Activated naive CD4-positive, alpha-beta T cell treated with anti-CD3 and anti-CD28 coated beads for 36 hours (primary cell): ENCODE results near the gene PDE8A. TPM values are rescaled to one million over a fixed set of nuclear protein-coding genes. Genes with fewer than 3 reads are reported as not detected.

Experiments used
- CTCF ChIA-PET: fragments of 350-600 bp; sonication (Branson Sonifier 250); formaldehyde crosslinking; loops from one replicate; lab custom pipeline; 2021; ENCODE audit warnings: antibody characterized with exemption; lab: Charles Lee
- DNase-seq: peaks from one replicate; pipeline ENCODE4 v3.0.0-alpha.2; 2020
- H3K27ac Mint-ChIP-seq: one replicate; pipeline ENCODE4 v1.8.0; 2021; ENCODE audit warnings: mild to moderate bottlenecking, mixed read lengths
- H3K27me3 Mint-ChIP-seq: one replicate; pipeline ENCODE4 v1.8.0; 2021; ENCODE audit warnings: low read depth, mixed read lengths
- H3K36me3 Mint-ChIP-seq: one replicate; pipeline ENCODE4 v1.8.0; 2021; ENCODE audit warnings: low read depth, mixed read lengths
- H3K4me1 Mint-ChIP-seq: one replicate; pipeline ENCODE4 v1.8.0; 2021; ENCODE audit warnings: low read depth, mixed read lengths
- H3K4me3 Mint-ChIP-seq: one replicate; pipeline ENCODE4 v1.8.0; 2021; ENCODE audit warnings: mild to moderate bottlenecking, moderate library complexity, mixed read lengths
- H3K9me3 Mint-ChIP-seq: one replicate; pipeline ENCODE4 v1.8.0; 2021; ENCODE audit warnings: mixed read lengths
- intact Hi-C: fragments of 100-400 bp; cut with micrococcal nuclease; formaldehyde crosslinking; loops from one replicate; pipeline ENCODE4 v1.15.1; 2023
- total RNA-seq, 2 experiments: library from RNA; stranded (reverse); gene quantifications; one replicate each; pipeline ENCODE4 v1.2.3, GENCODE V29; 2021

Gene PDE8A
- total RNA-seq, 2 experiments from 2014 or later = 28.8 to 29.2 TPM

- no peaks in the 10 kb centered on the region for H3K27me3 Mint-ChIP-seq
- intact Hi-C loops = no loop called here
- DNase-seq = no peak
- no peak overlapping the region for H3K27ac Mint-ChIP-seq
- H3K9me3 Mint-ChIP-seq = peaks cover 30% of the 10 kb centered on the region
- H3K36me3 Mint-ChIP-seq = peaks cover 34% of the 10 kb centered on the region
- CTCF ChIA-PET = interaction anchor here (1.2 kb wide), 1 partner anchor 15 kb away, joined by 3 read pairs; no protein-coding TSS in a partner anchor
- peaks cover 51% of the 10 kb centered on the region for H3K4me1 Mint-ChIP-seq
- H3K4me3 Mint-ChIP-seq = no peak overlapping the region
Observed at GRCh38 chr15:85059734-85060133, 78.1 kb downstream of the PDE8A start.

GRCh38 chr15:85062560-85062959, 80.9 kb downstream of the PDE8A start:
- CTCF ChIA-PET = interaction anchor here (2.1 kb wide), 1 partner anchor 107 kb away, joined by 6 read pairs; no protein-coding TSS in a partner anchor
- H3K9me3 Mint-ChIP-seq = peaks cover 21% of the 10 kb centered on the region
- H3K27me3 Mint-ChIP-seq = no peaks in the 10 kb centered on the region
- H3K36me3 Mint-ChIP-seq = peaks cover 26% of the 10 kb centered on the region
- no peak overlapping the region for H3K27ac Mint-ChIP-seq
- H3K4me3 Mint-ChIP-seq = no peak overlapping the region
- intact Hi-C loops = no loop called here
- peaks cover 42% of the 10 kb centered on the region for H3K4me1 Mint-ChIP-seq
- no peak for DNase-seq

GRCh38 chr15:85063088-85063487, 81.4 kb downstream of the PDE8A start:
- Mint-ChIP-seq H3K27ac (no peak overlapping the region), H3K4me3 (no peak overlapping the region), H3K4me1 (peaks cover 37% of the 10 kb centered on the region), H3K36me3 (peaks cover 27% of the 10 kb centered on the region), H3K27me3 (no peaks in the 10 kb centered on the region), H3K9me3 (peaks cover 20% of the 10 kb centered on the region)
- CTCF ChIA-PET = interaction anchor here (1.2 to 2.1 kb wide), 2 partner anchors 12 to 108 kb away, joined by 3 to 6 read pairs; no protein-coding TSS in a partner anchor
- no peak for DNase-seq
- intact Hi-C loops = loop anchor here (1.0 kb wide), 1 partner anchor 10 kb away; no protein-coding TSS in a partner anchor

GRCh38 chr15:85063522-85064079, 81.9 kb downstream of the PDE8A start:
- DNase-seq = no peak
- H3K4me1 Mint-ChIP-seq = peaks cover 32% of the 10 kb centered on the region
- H3K9me3 Mint-ChIP-seq = peaks cover 20% of the 10 kb centered on the region
- intact Hi-C loops = loop anchor here (1.0 kb wide), 1 partner anchor 10 kb away; no protein-coding TSS in a partner anchor
- CTCF ChIA-PET = interaction anchor here (1.2 to 2.1 kb wide), 2 partner anchors 12 to 108 kb away, joined by 3 to 6 read pairs; no protein-coding TSS in a partner anchor
- H3K27me3 Mint-ChIP-seq = no peaks in the 10 kb centered on the region
- H3K36me3 Mint-ChIP-seq = peaks cover 30% of the 10 kb centered on the region
- H3K4me3 Mint-ChIP-seq = no peak overlapping the region
- H3K27ac Mint-ChIP-seq = no peak overlapping the region

GRCh38 chr15:85064710-85065109, 83.1 kb downstream of the PDE8A start:
- intact Hi-C loops = no loop called here
- H3K4me1 Mint-ChIP-seq = peaks cover 22% of the 10 kb centered on the region
- no peaks in the 10 kb centered on the region for H3K27me3 Mint-ChIP-seq
- H3K9me3 Mint-ChIP-seq = peaks cover 11% of the 10 kb centered on the region
- peaks cover 21% of the 10 kb centered on the region for H3K36me3 Mint-ChIP-seq
- DNase-seq = no peak
- no peak overlapping the region for H3K27ac Mint-ChIP-seq
- no peak overlapping the region for H3K4me3 Mint-ChIP-seq
- CTCF ChIA-PET = interaction anchor here (2.1 kb wide), 1 partner anchor 110 kb away, joined by 6 read pairs; no protein-coding TSS in a partner anchor

GRCh38 chr15:85071061-85071460, 89.4 kb downstream of the PDE8A start:
- CTCF ChIA-PET = no interaction called here
- DNase-seq = no peak
- Mint-ChIP-seq H3K4me1 (peaks cover 22% of the 10 kb centered on the region), H3K4me3 (no peak overlapping the region), H3K27me3 (no peaks in the 10 kb centered on the region), H3K27ac (no peak overlapping the region), H3K36me3 (peaks cover 31% of the 10 kb centered on the region), H3K9me3 (no peaks in the 10 kb centered on the region)
- intact Hi-C loops = loop anchor here (5.0 kb wide), 1 partner anchor 81 kb away; no protein-coding TSS in a partner anchor

- H3K36me3 Mint-ChIP-seq = peaks cover 32% of the 10 kb centered on the region
- peaks cover 22% of the 10 kb centered on the region for H3K4me1 Mint-ChIP-seq
- CTCF ChIA-PET = no interaction called here
- H3K4me3 Mint-ChIP-seq = no peak overlapping the region
- H3K27me3 Mint-ChIP-seq = no peaks in the 10 kb centered on the region
- no peak overlapping the region for H3K27ac Mint-ChIP-seq
- intact Hi-C loops = loop anchor here (5.0 kb wide), 1 partner anchor 81 kb away; no protein-coding TSS in a partner anchor
- DNase-seq = no peak
- no peaks in the 10 kb centered on the region for H3K9me3 Mint-ChIP-seq
Observed at GRCh38 chr15:85071504-85071903, 89.8 kb downstream of the PDE8A start.

GRCh38 chr15:85072917-85073316, 91.3 kb downstream of the PDE8A start:
- H3K27ac Mint-ChIP-seq = peak overlapping the region; percentile 74
- peaks cover 22% of the 10 kb centered on the region for H3K4me1 Mint-ChIP-seq
- DNase-seq = no peak
- no peaks in the 10 kb centered on the region for H3K9me3 Mint-ChIP-seq
- CTCF ChIA-PET = interaction anchor here (0.8 to 1.3 kb wide), 4 partner anchors 27 to 100 kb away, joined by 3 to 4 read pairs (median 3); no protein-coding TSS in a partner anchor
- H3K27me3 Mint-ChIP-seq = no peaks in the 10 kb centered on the region
- H3K36me3 Mint-ChIP-seq = peaks cover 33% of the 10 kb centered on the region
- H3K4me3 Mint-ChIP-seq = no peak overlapping the region
- intact Hi-C loops = loop anchor here (1.0 to 5.0 kb wide), 6 partner anchors 10 to 473 kb away; no protein-coding TSS in a partner anchor

- intact Hi-C loops = loop anchor here (1.0 to 5.0 kb wide), 6 partner anchors 10 to 473 kb away; no protein-coding TSS in a partner anchor
- Mint-ChIP-seq H3K4me1 (peaks cover 22% of the 10 kb centered on the region), H3K27me3 (no peaks in the 10 kb centered on the region), H3K36me3 (peaks cover 29% of the 10 kb centered on the region), H3K9me3 (no peaks in the 10 kb centered on the region), H3K4me3 (no peak overlapping the region), H3K27ac (peak overlapping the region; percentile 74)
- peak; percentile 64 for DNase-seq
- CTCF ChIA-PET = interaction anchor here (0.6 to 1.3 kb wide), 6 partner anchors 13 to 101 kb away, joined by 3 to 4 read pairs (median 3); no protein-coding TSS in a partner anchor
Observed at GRCh38 chr15:85073556-85074194, 92.0 kb downstream of the PDE8A start.

GRCh38 chr15:85086855-85087254, 105.2 kb downstream of the PDE8A start:
- Mint-ChIP-seq H3K36me3 (peaks cover 17% of the 10 kb centered on the region), H3K9me3 (no peaks in the 10 kb centered on the region), H3K27me3 (no peaks in the 10 kb centered on the region), H3K4me1 (no peaks in the 10 kb centered on the region), H3K27ac (no peak overlapping the region), H3K4me3 (no peak overlapping the region)
- no peak for DNase-seq
- CTCF ChIA-PET = interaction anchor here (0.6 to 1.2 kb wide), 2 partner anchors 13 to 132 kb away, joined by 3 read pairs; no protein-coding TSS in a partner anchor
- intact Hi-C loops = no loop called here

- intact Hi-C loops = no loop called here
- H3K27ac Mint-ChIP-seq = no peak overlapping the region
- H3K36me3 Mint-ChIP-seq = peaks cover 23% of the 10 kb centered on the region
- DNase-seq = no peak
- no peaks in the 10 kb centered on the region for H3K27me3 Mint-ChIP-seq
- H3K9me3 Mint-ChIP-seq = no peaks in the 10 kb centered on the region
- H3K4me1 Mint-ChIP-seq = no peaks in the 10 kb centered on the region
- CTCF ChIA-PET = no interaction called here
- no peak overlapping the region for H3K4me3 Mint-ChIP-seq
Observed at GRCh38 chr15:85088300-85088699, 106.6 kb downstream of the PDE8A start.

GRCh38 chr15:85089929-85090597, 108.4 kb downstream of the PDE8A start:
- Mint-ChIP-seq H3K27ac (no peak overlapping the region), H3K27me3 (no peaks in the 10 kb centered on the region), H3K4me3 (no peak overlapping the region), H3K4me1 (no peaks in the 10 kb centered on the region), H3K9me3 (no peaks in the 10 kb centered on the region), H3K36me3 (peaks cover 31% of the 10 kb centered on the region)
- CTCF ChIA-PET = no interaction called here
- no peak for DNase-seq
- intact Hi-C loops = no loop called here
